CD4-positive, alpha-beta T cell treated with Interleukin-21 for 1 hour (primary cell): Measurements from ENCODE around the gene STAMBP.
"Not testable (repeated sequence)": the region's sequence is repeated elsewhere in the genome, so short reads cannot be mapped to it uniquely, and the experiment has no call there.

ENCODE experiments used
- DNase-seq: peaks from one replicate; pipeline ENCODE4 v3.0.0-alpha.2; 2020

Gene STAMBP

GRCh38 chr2:73888388-73888787 is 59.6 kb downstream of the STAMBP start:
- no peak for DNase-seq

GRCh38 chr2:73889206-73889605 is 60.4 kb downstream of the STAMBP start:
- DNase-seq: no peak

GRCh38 chr2:73890301-73891092 is 61.7 kb downstream of the STAMBP start:
- no peak for DNase-seq

- DNase-seq: no peak
Measured at GRCh38 chr2:73891276-73891901, 62.6 kb downstream of the STAMBP start.

GRCh38 chr2:73892631-73893329 is 64.0 kb downstream of the STAMBP start, which contains the start of gene ACTG2:
TSS of gene ACTG2 (plus strand) at chr2:73893008. CDS start at chr2:73901312, 8,304 bp downstream.
- no peak for DNase-seq

- no peak for DNase-seq
Measured at GRCh38 chr2:73893764-73894474, 65.2 kb downstream of the STAMBP start.

GRCh38 chr2:73894475-73894850 is 65.7 kb downstream of the STAMBP start:
- DNase-seq: no peak

GRCh38 chr2:73894877-73895276 is 66.1 kb downstream of the STAMBP start:
- no peak for DNase-seq

- no peak for DNase-seq
Measured at GRCh38 chr2:73895473-73895872, 66.7 kb downstream of the STAMBP start.

- peak; percentile 23 for DNase-seq
Measured at GRCh38 chr2:73896362-73897239, 67.8 kb downstream of the STAMBP start.

- DNase-seq: no peak
Measured at GRCh38 chr2:73897240-73897583, 68.5 kb downstream of the STAMBP start.

- no peak for DNase-seq
Measured at GRCh38 chr2:73897934-73898333, 69.2 kb downstream of the STAMBP start.

- no peak for DNase-seq
Measured at GRCh38 chr2:73899801-73900336, 71.1 kb downstream of the STAMBP start.

- no peak for DNase-seq
Measured at GRCh38 chr2:73901143-73901542, 72.4 kb downstream of the STAMBP start.

- no peak for DNase-seq
Measured at GRCh38 chr2:73902284-73902683, 73.5 kb downstream of the STAMBP start.

- DNase-seq: no peak
Measured at GRCh38 chr2:73903313-73903712, 74.6 kb downstream of the STAMBP start.

- DNase-seq: not testable (repeated sequence)
Measured at GRCh38 chr2:73903949-73904613, 75.3 kb downstream of the STAMBP start.

- DNase-seq: no peak
Measured at GRCh38 chr2:73904952-73905351, 76.2 kb downstream of the STAMBP start.

- DNase-seq: no peak
Measured at GRCh38 chr2:73906847-73907505, 78.2 kb downstream of the STAMBP start.

GRCh38 chr2:73907840-73908452 is 79.2 kb downstream of the STAMBP start:
- peak; percentile 65 for DNase-seq
